TTC549 (cell line): ENCODE measurements around the gene GCLC.
"Not testable (repeated sequence)": the region's sequence is repeated elsewhere in the genome, so short reads cannot be mapped to it uniquely, and the experiment has no call there.

Source experiments
- FAIRE-seq: peaks from 2 replicates; lab custom pipeline; 2012; peaks lifted over from hg19 to GRCh38; lab: Jason Lieb, UNC

GCLC gene

GRCh38 chr6:53544470-53545308 is at the start of gene GCLC:
GCLC (minus strand) TSS chr6:53545101; CDS start chr6:53544645, 456 bp downstream.
- FAIRE-seq = no peak

- FAIRE-seq = no peak
Observed at GRCh38 chr6:53594596-53594995, 49.7 kb upstream of the GCLC start.

GRCh38 chr6:53593001-53593488 is 48.1 kb upstream of the GCLC start:
- FAIRE-seq = no peak

- no peak for FAIRE-seq
Observed at GRCh38 chr6:53591873-53592272, 47.0 kb upstream of the GCLC start.

GRCh38 chr6:53588816-53589509 is 44.1 kb upstream of the GCLC start:
- FAIRE-seq = no peak

GRCh38 chr6:53587291-53587690 is 42.4 kb upstream of the GCLC start:
- FAIRE-seq = no peak

GRCh38 chr6:53585208-53585900 is 40.5 kb upstream of the GCLC start:
- FAIRE-seq = no peak

- FAIRE-seq = no peak
Observed at GRCh38 chr6:53584726-53585125, 39.8 kb upstream of the GCLC start.

GRCh38 chr6:53583451-53583850 is 38.5 kb upstream of the GCLC start:
- FAIRE-seq = no peak

GRCh38 chr6:53582963-53583362 is 38.1 kb upstream of the GCLC start:
- no peak for FAIRE-seq

GRCh38 chr6:53581856-53582255 is 37.0 kb upstream of the GCLC start:
- no peak for FAIRE-seq

- FAIRE-seq = no peak
Observed at GRCh38 chr6:53581173-53581773, 36.4 kb upstream of the GCLC start.

- FAIRE-seq = no peak
Observed at GRCh38 chr6:53579338-53579737, 34.4 kb upstream of the GCLC start.

GRCh38 chr6:53578371-53578770 is 33.5 kb upstream of the GCLC start:
- FAIRE-seq = no peak

- FAIRE-seq = no peak
Observed at GRCh38 chr6:53573299-53573698, 28.4 kb upstream of the GCLC start.

GRCh38 chr6:53572379-53572778 is 27.5 kb upstream of the GCLC start:
- not testable (repeated sequence) for FAIRE-seq

GRCh38 chr6:53568776-53569616 is 24.1 kb upstream of the GCLC start:
- FAIRE-seq = no peak

GRCh38 chr6:53567701-53568100 is 22.8 kb upstream of the GCLC start:
- no peak for FAIRE-seq

- no peak for FAIRE-seq
Observed at GRCh38 chr6:53566755-53567154, 21.9 kb upstream of the GCLC start.

GRCh38 chr6:53565886-53566285 is 21.0 kb upstream of the GCLC start:
- FAIRE-seq = no peak

GRCh38 chr6:53564401-53565065 is 19.6 kb upstream of the GCLC start:
- no peak for FAIRE-seq
